K562 (cell line): ENCODE data around the gene NFATC2. TPM values are rescaled to one million over a fixed set of nuclear protein-coding genes. Genes with fewer than 3 reads are reported as not detected.

Experiments used
- ATAC-seq: fragments of 200-7000 bp; cut with Tn5 transposase; 3 replicates; pipeline ENCODE4 v1.9.1; 2020; ENCODE audit warnings: moderate library complexity
- BruUV-seq: library from RNA; stranded (reverse); fragments of 400-500 nt; replicated peaks from 2 replicates; lab custom pipeline; 2021; lab: Mats Ljungman, UMichigan
- CTCF ChIA-PET: fragments of 300-600 bp; formaldehyde crosslinking; extraction: SDS; loops from one replicate; lab custom pipeline; 2021; ENCODE audit warnings: low intra/inter-chr PET ratio; lab: Yijun Ruan, JAX
- POLR2A ChIA-PET: fragments of 300-600, 350-650 bp; sonication (Branson Sonifier 250); formaldehyde crosslinking; extraction: SDS; loops from one replicate; lab custom pipeline; 2021; ENCODE audit warnings: antibody characterized with exemption, inconsistent platforms; lab: Yijun Ruan, JAX
- DNase-seq, 4 experiments: peaks; one replicate each; pipeline versions ENCODE4 v3.0.0 to v3.0.0-alpha.2; 2011 to 2018; ENCODE audit warnings: low spot score in 3 of 4, mixed read lengths in 3 of 4; ENCODE audit errors: extremely low read depth in 1 of 4
- FAIRE-seq: peaks from 2 replicates; lab custom pipeline; 2011; peaks lifted over from hg19 to GRCh38; lab: Jason Lieb, UNC
- H2AFZ ChIP-seq: 2 replicates; pipeline ENCODE4 v1.6.0; 2011; ENCODE audit warnings: low read depth, low read length, control low read depth, inconsistent platforms
- H3K27ac ChIP-seq: fragments of 200-600 bp; 3 replicates; pipeline ENCODE4 v1.8.0; 2011; ENCODE audit warnings: low read depth, mild to moderate bottlenecking, control low read depth, inconsistent platforms, low read length, moderate library complexity, mixed read lengths; ENCODE audit errors: extremely low read depth
- H3K27me3 ChIP-seq, 2 experiments: fragments of 300-600 bp in 1 of 2; 2 replicates in 1 of 2; 3 replicates in 1 of 2; pipeline versions ENCODE4 v1.6.0 to v1.8.0; 2011; ENCODE audit warnings: inconsistent platforms in 2 of 2, low read length in 2 of 2, mild to moderate bottlenecking in 1 of 2, mixed read lengths in 1 of 2, moderate library complexity in 1 of 2; ENCODE audit not compliant: control insufficient read depth in 2 of 2, insufficient read depth in 2 of 2
- H3K36me3 ChIP-seq: fragments of 300-600 bp; 3 replicates; pipeline ENCODE4 v1.8.0; 2011; ENCODE audit warnings: mild to moderate bottlenecking, low read length, inconsistent platforms; ENCODE audit not compliant: control insufficient read depth, insufficient read depth
- H3K4me1 ChIP-seq, 2 experiments: fragments of 200-600 bp in 1 of 2; replicated peaks in 1 of 2; 2 replicates in 1 of 2; 3 replicates in 1 of 2; pipeline versions ENCODE4 v1.5.1 to v1.8.0; 2011; ENCODE audit warnings: inconsistent platforms in 2 of 2, low read length in 2 of 2, mild to moderate bottlenecking in 1 of 2, mixed read lengths in 1 of 2, moderate library complexity in 1 of 2; ENCODE audit not compliant: control insufficient read depth in 2 of 2, insufficient read depth in 2 of 2
- H3K4me2 ChIP-seq: 2 replicates; pipeline ENCODE4 v1.6.1; 2011; ENCODE audit warnings: low read length, control low read depth, inconsistent platforms, mixed read lengths; ENCODE audit not compliant: insufficient read depth
- H3K4me3 ChIP-seq: fragments of 200-600 bp; sonication (generic), shearing (Covaris generic); 2 replicates; pipeline ENCODE4 v1.5.1; 2016; ENCODE audit warnings: control low read depth, inconsistent platforms
- H3K79me2 ChIP-seq: fragments of 200-600 bp; 3 replicates; pipeline ENCODE4 v1.8.0; 2011; ENCODE audit warnings: low read length, inconsistent platforms; ENCODE audit not compliant: control insufficient read depth, insufficient read depth
- H3K9ac ChIP-seq, 2 experiments: 2 replicates each; pipeline versions ENCODE4 v1.6.0 to v1.6.1; 2011; ENCODE audit warnings: low read depth in 2 of 2, low read length in 2 of 2, control low read depth in 1 of 2, inconsistent platforms in 1 of 2, mild to moderate bottlenecking in 1 of 2, mixed read lengths in 1 of 2; ENCODE audit not compliant: insufficient read depth in 1 of 2
- H3K9me1 ChIP-seq: one replicate; pipeline ENCODE4 v1.6.0; 2011; ENCODE audit warnings: inconsistent platforms, mild to moderate bottlenecking, low read length, moderate library complexity; ENCODE audit not compliant: control insufficient read depth, insufficient read depth
- H3K9me3 ChIP-seq: replicated peaks from 2 replicates; pipeline ENCODE4 v1.5.1; 2011; ENCODE audit warnings: low read depth, low read length, inconsistent platforms; ENCODE audit not compliant: control insufficient read depth, insufficient read depth
- H4K20me1 ChIP-seq: replicated peaks from 2 replicates; pipeline ENCODE4 v1.6.1; 2011; ENCODE audit warnings: low read length, inconsistent platforms, mixed read lengths; ENCODE audit not compliant: control insufficient read depth, insufficient read depth
- NR1H2 ChIP-seq: sonication (generic); formaldehyde crosslinking; IDR thresholded peaks from 2 replicates; pipeline ENCODE4 v1.4.0; 2020; ENCODE audit warnings: mild to moderate bottlenecking, missing genetic modification reagents
- PRDM10 ChIP-seq: fragments of 450-650 bp; IDR thresholded peaks from 2 replicates; pipeline ENCODE4 v1.6.1; 2018; ENCODE audit not compliant: partially characterized antibody
- WGBS: fragments of 100-300 bp; shearing (Covaris generic); methylation state at CpG from one replicate; pipeline ENCODE4 v1.1.6; 2016; ENCODE audit warnings: low coverage, mixed read lengths; ENCODE audit not compliant: insufficient coverage; ENCODE audit errors: missing lambda C conversion rate; 5-methylcytosine and 5-hydroxymethylcytosine counted together
- in situ Hi-C: fragments of 300-500 bp; cut with MboI; formaldehyde crosslinking; loops from 4 replicates; pipeline ENCODE4 v1.15.0; 2018; ENCODE audit warnings: inconsistent platforms, mixed read lengths
- intact Hi-C: fragments of 100-400 bp; cut with micrococcal nuclease; formaldehyde crosslinking; loops from 2 replicates; pipeline ENCODE4 v1.14.2; 2022
- polyA plus RNA-seq, 8 experiments: library from polyadenylated mRNA; depleted of rRNA in 4 of 8; stranded (reverse) in 5 of 8; unstranded in 3 of 8; fragments of >200 nt; fragmentation: Nextera tagmentation in 2 of 8; fragmentation: Illumina TruSeq in 1 of 8; extraction: Ambion mirVana in 2 of 8; extraction: Trizol in 1 of 8; gene quantifications; 2 replicates each; pipeline versions ENCODE4 v1.2.1 to v1.2.3, GENCODE V29; 2011 to 2014; ENCODE audit warnings: inconsistent platforms in 1 of 8, missing spikeins in 1 of 8
- total RNA-seq, 7 experiments: library from RNA; depleted of rRNA in 6 of 7; stranded (reverse); fragments of >200 nt in 6 of 7; fragmentation: Illumina TruSeq in 2 of 7; extraction: Trizol in 2 of 7; gene quantifications; 2 replicates each; pipeline versions ENCODE4 v1.2.1 to v1.2.3, GENCODE V29; 2011 to 2021; ENCODE audit warnings: low replicate concordance in 1 of 7

The NFATC2 gene
- total and polyA plus RNA-seq, 9 of the 15 experiments (the other 6 are each of a cell fraction or from before 2014, with no cell fraction given), result 1.9 to 11.2 (median 3.0) TPM

GRCh38 chr20:51487076-51487475, 55.4 kb downstream of the NFATC2 start:
- CTCF ChIA-PET, result no interaction called here
- H3K27ac ChIP-seq, result no peak overlapping the region
- peak overlapping the region in 1 of 2 experiments; percentile 17; a peak in 1 of 4 replicates for H3K9ac ChIP-seq
- no peak overlapping the region for H3K4me2 ChIP-seq
- POLR2A ChIA-PET, result interaction anchor here (0.6 to 1.5 kb wide), 2 partner anchors 9 to 30 kb away, joined by 3 to 5 read pairs; no protein-coding TSS in a partner anchor
- no peak for TF ChIP-seq PRDM10
- no peak for TF ChIP-seq NR1H2
- H3K9me1 ChIP-seq, result peaks cover 6% of the 10 kb centered on the region
- H3K4me3 ChIP-seq, result no peak overlapping the region
- ATAC-seq, result no peak
- H3K9me3 ChIP-seq, result no peaks in the 10 kb centered on the region
- no peaks in the 10 kb centered on the region for H3K27me3 ChIP-seq
- H3K36me3 ChIP-seq, result peaks cover 28% of the 10 kb centered on the region; the same call in 2 of the 3 replicates
- intact Hi-C loops, result no loop called here
- H2AFZ ChIP-seq, result no peak overlapping the region
- peaks cover 17% of the 10 kb centered on the region for H3K79me2 ChIP-seq
- H3K4me1 ChIP-seq, result peaks cover 14 to 15% of the 10 kb centered on the region in 2 experiments
- DNase-seq, result no peak
- FAIRE-seq, result no peak
- WGBS, result 95% methylated on average over 7 of the region's 7 CpGs
- no TSS peak for BruUV-seq
- in situ Hi-C loops, result no loop called here
- H4K20me1 ChIP-seq, result no peaks in the 10 kb centered on the region
